Choroid plexus epithelial cell (primary cell): Measurements from ENCODE around the gene UBAP2L.
"Not testable (repeated sequence)": the region's sequence is repeated elsewhere in the genome, so short reads cannot be mapped to it uniquely, and the experiment has no call there.

ENCODE experiments used
- DNase-seq: peaks from one replicate; pipeline ENCODE4 v3.0.0-alpha.2; 2010; ENCODE audit warnings: low read depth
- H3K4me3 ChIP-seq: 2 replicates; pipeline ENCODE4 v1.5.1; 2011; ENCODE audit warnings: low read depth, mild to moderate bottlenecking, control low read depth, low read length, moderate library complexity
- TF ChIP-seq, protein P1 (sequence below): conservative IDR thresholded peaks from 2 replicates; pipeline ENCODE4 v1.5.1; 2011; ENCODE audit warnings: low read depth, mild to moderate bottlenecking, control low read depth, inconsistent platforms, low read length, moderate library complexity

The UBAP2L gene

DNA sequence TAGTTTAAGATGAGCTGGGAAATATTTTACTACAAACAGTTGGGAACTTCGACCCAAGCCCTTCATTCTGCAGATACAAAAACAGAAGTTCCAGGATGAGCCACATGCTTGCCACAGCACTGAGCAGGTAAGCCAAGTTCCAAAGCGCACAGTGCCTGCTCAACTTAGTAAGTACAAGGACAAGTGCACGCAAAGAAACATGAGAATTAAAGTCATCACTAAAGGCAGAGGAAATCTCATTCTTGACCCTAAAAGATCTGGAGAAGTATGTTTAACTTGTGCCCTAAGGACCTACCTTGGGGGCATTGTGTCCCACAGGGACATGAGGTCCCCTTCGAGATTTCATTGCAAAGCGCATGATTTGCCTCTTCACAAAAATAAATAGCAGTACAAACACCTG lies 1.2 kb upstream of the UBAP2L start:
- TF ChIP-seq, protein P1, sequence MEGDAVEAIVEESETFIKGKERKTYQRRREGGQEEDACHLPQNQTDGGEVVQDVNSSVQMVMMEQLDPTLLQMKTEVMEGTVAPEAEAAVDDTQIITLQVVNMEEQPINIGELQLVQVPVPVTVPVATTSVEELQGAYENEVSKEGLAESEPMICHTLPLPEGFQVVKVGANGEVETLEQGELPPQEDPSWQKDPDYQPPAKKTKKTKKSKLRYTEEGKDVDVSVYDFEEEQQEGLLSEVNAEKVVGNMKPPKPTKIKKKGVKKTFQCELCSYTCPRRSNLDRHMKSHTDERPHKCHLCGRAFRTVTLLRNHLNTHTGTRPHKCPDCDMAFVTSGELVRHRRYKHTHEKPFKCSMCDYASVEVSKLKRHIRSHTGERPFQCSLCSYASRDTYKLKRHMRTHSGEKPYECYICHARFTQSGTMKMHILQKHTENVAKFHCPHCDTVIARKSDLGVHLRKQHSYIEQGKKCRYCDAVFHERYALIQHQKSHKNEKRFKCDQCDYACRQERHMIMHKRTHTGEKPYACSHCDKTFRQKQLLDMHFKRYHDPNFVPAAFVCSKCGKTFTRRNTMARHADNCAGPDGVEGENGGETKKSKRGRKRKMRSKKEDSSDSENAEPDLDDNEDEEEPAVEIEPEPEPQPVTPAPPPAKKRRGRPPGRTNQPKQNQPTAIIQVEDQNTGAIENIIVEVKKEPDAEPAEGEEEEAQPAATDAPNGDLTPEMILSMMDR: no peak
- H3K4me3 ChIP-seq: peak overlapping the region; percentile 79
- DNase-seq: peak; percentile 58

DNA sequence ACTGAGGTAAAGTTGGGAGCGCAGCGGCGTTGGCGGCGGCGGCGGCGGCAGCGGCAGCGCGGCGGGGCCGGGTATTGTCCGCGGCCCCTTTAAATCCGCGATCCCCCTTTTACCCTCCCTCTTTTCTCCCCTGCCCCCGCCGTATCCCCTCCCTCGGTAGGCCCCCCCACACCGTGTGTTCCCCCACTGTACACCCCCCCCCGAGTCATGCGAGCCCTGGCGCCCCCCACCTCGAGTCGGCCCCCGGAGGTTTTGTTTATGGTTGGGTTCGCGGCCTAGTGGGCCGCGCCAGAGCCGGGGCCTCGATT lies 169 bp downstream of the UBAP2L start:
- no peak for DNase-seq
- H3K4me3 ChIP-seq: peak overlapping the region; percentile 94
- TF ChIP-seq, protein P1: no peak

DNA sequence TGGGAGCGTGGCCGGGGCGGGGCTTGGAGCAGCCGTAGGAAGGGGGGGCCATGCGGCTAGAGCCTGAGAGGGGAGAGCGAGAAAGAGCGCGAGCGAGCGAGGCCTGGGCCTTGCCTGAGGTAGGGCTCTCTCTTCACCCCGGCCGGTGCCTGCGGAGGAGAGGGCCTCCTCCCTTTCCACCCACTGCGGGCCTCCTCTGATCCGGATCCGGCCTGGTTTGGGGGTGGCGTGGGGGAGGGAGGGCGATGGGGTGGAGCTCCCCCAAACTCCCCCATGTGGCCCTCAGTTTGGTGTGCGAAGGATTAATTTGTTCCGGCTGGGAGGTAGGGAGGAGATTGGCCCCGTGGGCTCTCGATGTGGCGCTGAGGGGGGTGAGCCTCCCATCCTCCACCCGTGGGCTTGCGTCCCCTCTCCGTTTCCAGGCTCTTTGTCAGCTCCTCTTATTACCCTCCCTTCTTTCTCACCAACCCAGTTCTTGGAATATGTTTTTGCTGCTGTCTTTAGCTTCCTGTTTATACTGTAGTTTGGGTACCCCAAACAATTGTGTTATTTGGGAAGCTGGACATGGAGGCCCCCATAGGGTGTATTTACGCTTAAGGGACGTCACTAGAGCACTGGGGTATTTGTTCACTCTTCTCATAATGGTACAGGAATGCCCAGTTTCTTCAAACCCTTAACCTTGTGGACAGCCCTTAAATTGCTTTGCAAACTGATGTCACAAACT lies 685 bp downstream of the UBAP2L start:
- peak overlapping the region; percentile 94 for H3K4me3 ChIP-seq
- TF ChIP-seq, protein P1: no peak
- peak; percentile 88 for DNase-seq

DNA sequence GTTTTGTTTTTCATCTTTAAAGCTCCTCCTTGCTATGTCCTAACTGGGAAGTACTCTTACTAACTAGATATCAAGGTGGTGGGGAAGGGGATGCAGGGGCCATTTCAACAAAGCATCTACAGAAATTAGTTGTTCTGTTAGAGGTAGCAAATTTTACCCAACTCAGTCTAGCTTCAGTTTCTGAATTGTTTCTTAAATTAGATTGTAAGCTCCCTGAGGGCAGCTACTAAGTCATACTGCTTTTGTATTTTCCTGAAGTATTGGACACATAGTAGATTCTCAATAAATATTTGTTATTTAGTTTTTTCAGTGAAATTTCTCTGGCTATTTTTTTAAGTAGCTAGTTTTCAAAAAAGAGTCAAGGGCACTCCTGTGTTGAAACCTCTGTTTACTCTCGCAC lies 1.8 kb downstream of the UBAP2L start:
- DNase-seq: peak; percentile 14

DNA sequence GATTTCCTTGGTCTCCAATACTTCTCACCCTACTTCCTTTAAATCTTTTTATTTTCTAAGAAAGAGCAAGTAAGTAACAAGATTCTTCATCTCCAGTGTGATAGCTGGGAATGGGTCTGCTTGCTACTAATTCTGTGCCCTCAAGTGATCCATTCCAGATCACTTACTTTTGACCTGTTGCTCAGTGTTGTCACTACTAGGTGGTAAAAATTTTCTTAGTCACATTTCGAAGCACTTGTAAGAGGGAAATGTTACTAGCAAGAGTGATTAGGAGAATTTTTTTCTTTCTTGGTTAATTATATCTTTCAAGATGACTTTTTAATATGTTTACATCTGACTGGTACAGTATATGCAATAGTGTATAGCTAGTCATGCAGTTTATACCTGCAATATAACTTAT lies 2.2 kb downstream of the UBAP2L start:
- no peak overlapping the region for H3K4me3 ChIP-seq
- TF ChIP-seq, protein P1: no peak
- no peak for DNase-seq

More for the DNA sequence above, 1.8 kb downstream of the UBAP2L start:
- H3K4me3 ChIP-seq: peak overlapping the region; percentile 94
- TF ChIP-seq, protein P1: no peak

DNA sequence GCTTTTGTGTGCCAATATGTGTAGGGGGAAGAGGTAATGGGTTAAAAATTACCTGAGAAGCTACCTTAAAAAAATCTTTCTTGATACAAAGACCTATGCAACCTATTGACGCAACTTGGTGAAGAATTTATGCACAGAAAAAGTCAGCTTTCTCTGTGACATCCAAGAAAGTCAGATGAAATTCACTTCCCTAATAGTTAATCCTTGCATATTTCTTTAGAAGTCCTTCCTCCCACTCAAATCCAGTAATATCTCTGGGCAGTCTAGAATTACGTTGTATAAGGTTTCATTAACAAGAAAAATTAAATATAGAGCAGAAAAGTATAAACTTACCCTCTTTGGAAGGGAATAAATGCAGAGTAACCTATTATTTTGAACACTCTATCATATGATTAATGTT lies 2.9 kb downstream of the UBAP2L start:
- TF ChIP-seq, protein P1: no peak
- no peak overlapping the region for H3K4me3 ChIP-seq
- no peak for DNase-seq

DNA sequence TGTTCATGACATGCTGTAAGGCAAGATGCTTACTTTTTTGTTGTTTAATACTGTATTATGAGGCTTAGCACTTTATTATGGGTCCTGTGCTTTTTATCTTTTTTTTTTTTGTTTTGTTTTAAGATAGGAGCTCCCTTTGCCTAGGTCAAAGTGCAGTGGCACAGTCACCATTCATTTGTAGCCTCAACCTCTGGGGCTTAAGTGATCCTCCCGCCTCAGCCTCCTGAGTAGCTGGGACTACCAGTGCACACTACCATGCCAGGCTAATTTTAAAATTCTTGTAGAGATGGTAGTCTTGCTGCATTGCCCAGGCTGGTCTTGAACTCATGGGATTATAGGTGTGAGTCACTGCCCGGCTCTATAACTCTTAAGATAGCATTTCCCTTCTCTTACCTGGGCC lies 4.6 kb downstream of the UBAP2L start:
- no peak overlapping the region for H3K4me3 ChIP-seq
- TF ChIP-seq, protein P1: no peak
- DNase-seq: no peak

DNA sequence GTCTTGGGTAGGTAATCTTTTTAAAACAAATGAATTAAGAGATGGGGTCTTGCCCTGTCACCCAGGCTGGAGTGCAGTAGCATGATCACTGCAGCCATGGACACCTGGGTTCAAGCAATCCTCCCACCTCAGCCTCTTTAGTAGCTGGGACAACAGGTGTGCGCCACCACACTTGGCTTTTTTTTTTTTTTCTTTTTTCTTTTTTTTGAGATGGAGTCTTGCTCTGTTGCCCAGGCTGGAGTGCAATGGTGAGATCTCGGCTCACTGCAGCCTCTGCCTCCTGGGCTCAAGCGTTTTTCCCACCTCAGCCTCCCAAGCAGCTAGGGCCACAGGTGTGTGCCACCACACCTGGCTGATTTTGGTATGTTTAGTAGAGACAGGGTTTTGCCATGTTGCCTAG lies 10.4 kb downstream of the UBAP2L start:
- DNase-seq, H3K4me3 ChIP-seq: not testable (repeated sequence)

DNA sequence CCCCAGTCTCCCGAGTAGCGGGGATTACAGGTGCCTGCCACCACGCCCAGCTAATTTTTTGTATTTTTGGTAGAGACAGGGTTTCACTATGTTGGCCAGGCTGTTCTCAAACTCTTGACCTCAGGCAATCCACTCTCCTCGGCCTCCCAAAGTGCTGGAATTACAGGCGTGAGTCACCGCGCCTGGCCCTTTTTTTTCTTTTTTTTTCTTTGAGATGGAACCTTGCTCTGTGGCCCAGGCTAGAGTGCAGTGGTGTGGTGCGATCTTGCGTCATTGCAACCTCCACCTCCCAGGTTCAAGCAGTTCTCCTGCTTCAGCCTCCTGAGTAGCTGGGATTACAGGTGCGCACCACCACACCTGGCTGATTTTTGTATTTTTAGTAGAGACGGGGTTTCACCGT lies 12.4 kb downstream of the UBAP2L start:
- not testable (repeated sequence) for H3K4me3 ChIP-seq, DNase-seq
